GM21360 (cell line): Measurements from ENCODE around the gene SCN7A.
A peak's percentile ranks its signal among the peaks of the same experiment; 100 is the strongest.

Experiments used
- ATAC-seq: cut with Tn5 transposase; IDR thresholded peaks from one replicate; pipeline ENCODE4 v1.9.1; 2021; ENCODE audit warnings: mild to moderate bottlenecking, moderate library complexity; ENCODE audit not compliant: unreplicated experiment

Gene SCN7A

GRCh38 chr2:166494140-166494624 is at the start of gene SCN7A:
Gene SCN7A (minus strand): TSS chr2:166494249. CDS start chr2:166477696, 16,553 bp downstream.
- no peak for ATAC-seq

- ATAC-seq: peak; percentile 98
These were observed 45.5 kb upstream of the SCN7A start for GRCh38 chr2:166539340-166540162.

- no peak for ATAC-seq
These were observed 42.1 kb upstream of the SCN7A start for GRCh38 chr2:166536111-166536510.

GRCh38 chr2:166521155-166521554 is 27.1 kb upstream of the SCN7A start:
- ATAC-seq: no peak

GRCh38 chr2:166520604-166521003 is 26.6 kb upstream of the SCN7A start:
- no peak for ATAC-seq

GRCh38 chr2:166519391-166519962 is 25.4 kb upstream of the SCN7A start:
- ATAC-seq: no peak

GRCh38 chr2:166518634-166519390 is 24.8 kb upstream of the SCN7A start:
- ATAC-seq: no peak

GRCh38 chr2:166517533-166518061 is 23.5 kb upstream of the SCN7A start:
- no peak for ATAC-seq

- ATAC-seq: peak; percentile 56
These were observed 22.8 kb upstream of the SCN7A start for GRCh38 chr2:166516712-166517303.

GRCh38 chr2:166513952-166514351 is 19.9 kb upstream of the SCN7A start:
- ATAC-seq: no peak

GRCh38 chr2:166499281-166499680 is 5.2 kb upstream of the SCN7A start:
- ATAC-seq: no peak

GRCh38 chr2:166491461-166491860 is 2.6 kb downstream of the SCN7A start:
- no peak for ATAC-seq

GRCh38 chr2:166487171-166487570 is 6.9 kb downstream of the SCN7A start:
- ATAC-seq: no peak

GRCh38 chr2:166485558-166486178 is 8.4 kb downstream of the SCN7A start:
- no peak for ATAC-seq

- no peak for ATAC-seq
These were observed 21.7 kb downstream of the SCN7A start for GRCh38 chr2:166472332-166472731.

GRCh38 chr2:166468124-166469024 is 25.7 kb downstream of the SCN7A start:
- no peak for ATAC-seq

- ATAC-seq: no peak
These were observed 29.9 kb downstream of the SCN7A start for GRCh38 chr2:166464187-166464586.

GRCh38 chr2:166463640-166464039 is 30.4 kb downstream of the SCN7A start:
- no peak for ATAC-seq

GRCh38 chr2:166458674-166459073 is 35.4 kb downstream of the SCN7A start:
- ATAC-seq: no peak
